GM19438 (cell line): ENCODE results near the gene ADAM10.

Experiments
- ATAC-seq: cut with Tn5 transposase; IDR thresholded peaks from one replicate; pipeline ENCODE4 v1.9.1; 2021; ENCODE audit warnings: low read depth; ENCODE audit not compliant: unreplicated experiment

ADAM10 gene

DNA sequence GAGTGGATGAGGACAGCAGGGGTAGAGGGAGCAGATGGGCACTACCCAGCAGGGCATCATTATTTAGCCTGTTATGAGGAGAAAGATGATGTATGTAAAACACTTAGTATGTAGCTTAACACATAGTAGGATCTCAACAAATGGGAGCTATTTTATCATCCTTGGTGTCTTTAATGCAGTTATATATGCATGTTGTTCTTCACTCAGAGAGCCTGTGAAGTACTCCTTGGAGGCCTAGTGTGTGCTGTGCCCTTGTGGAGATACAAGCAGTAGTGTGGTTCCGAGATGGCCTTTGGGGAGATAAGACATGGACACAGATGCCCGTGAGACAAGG lies 193.5 kb downstream of the ADAM10 start:
- ATAC-seq = no peak

- no peak for ATAC-seq
Measured at GRCh38 chr15:58555162-58556027, 194.1 kb downstream of the ADAM10 start.

DNA sequence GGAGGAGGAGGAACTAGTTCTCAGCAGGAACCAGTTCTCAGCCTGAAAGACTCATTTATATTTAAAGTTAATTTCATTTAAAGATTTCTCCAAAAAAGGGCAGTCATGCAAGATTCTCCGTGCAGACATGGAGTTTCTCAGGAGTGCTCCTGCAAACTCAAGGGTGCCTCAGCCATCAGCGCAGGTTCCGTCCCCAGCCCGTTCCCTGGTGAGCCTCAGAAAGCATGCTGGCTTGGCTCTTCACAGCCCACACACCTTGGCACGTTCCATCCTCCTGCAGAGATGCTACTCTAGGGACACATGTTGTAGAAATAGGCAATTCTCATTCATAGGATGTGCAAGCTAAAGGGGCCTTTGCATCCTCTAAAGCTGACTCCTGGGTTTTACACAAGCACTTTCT lies 194.7 kb downstream of the ADAM10 start:
- no peak for ATAC-seq

GRCh38 chr15:58553365-58553918 lies 196.1 kb downstream of the ADAM10 start:
- ATAC-seq = no peak

- ATAC-seq = no peak
Measured at GRCh38 chr15:58552505-58553364, 196.8 kb downstream of the ADAM10 start.

DNA sequence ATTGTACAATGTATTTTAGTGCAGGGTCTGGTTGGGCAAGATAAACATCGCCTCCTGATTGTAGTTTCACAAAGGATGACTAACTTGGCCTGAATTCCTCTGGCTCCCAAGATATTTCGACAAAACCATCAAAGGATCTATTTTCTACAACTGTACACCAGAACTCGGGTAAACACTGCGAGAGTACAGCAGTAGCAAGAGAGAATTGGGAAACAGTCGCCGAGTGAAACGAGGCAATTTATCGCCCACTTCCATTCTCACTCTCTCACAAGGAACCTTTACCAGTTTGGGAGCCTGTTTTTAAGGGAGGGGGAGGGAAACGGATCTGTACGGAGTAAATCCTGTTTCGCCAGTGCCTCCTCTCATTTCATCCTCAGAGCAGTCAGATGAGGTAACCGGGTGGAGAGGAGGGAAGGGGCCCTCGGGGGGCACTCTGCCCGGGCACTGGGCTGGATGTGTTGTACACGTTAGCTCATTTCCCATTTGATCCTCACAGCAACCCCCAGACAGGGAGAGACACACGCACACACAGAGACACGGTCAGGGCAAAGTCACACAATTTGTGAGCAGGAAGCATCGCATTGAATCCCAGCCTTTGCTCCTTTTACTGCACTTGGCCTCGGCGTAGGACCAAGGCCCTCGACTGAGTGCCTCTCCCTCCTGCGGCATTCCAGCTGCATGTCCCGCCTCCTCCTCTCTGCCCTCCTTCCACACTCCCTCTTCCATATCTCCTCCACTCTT lies 197.6 kb downstream of the ADAM10 start:
- no peak for ATAC-seq

- no peak for ATAC-seq
Measured at GRCh38 chr15:58551084-58551763, 198.3 kb downstream of the ADAM10 start.

- no peak for ATAC-seq
Measured at GRCh38 chr15:58549785-58550074, 199.8 kb downstream of the ADAM10 start.

GRCh38 chr15:58549013-58549784 lies 200.3 kb downstream of the ADAM10 start:
- no peak for ATAC-seq

DNA sequence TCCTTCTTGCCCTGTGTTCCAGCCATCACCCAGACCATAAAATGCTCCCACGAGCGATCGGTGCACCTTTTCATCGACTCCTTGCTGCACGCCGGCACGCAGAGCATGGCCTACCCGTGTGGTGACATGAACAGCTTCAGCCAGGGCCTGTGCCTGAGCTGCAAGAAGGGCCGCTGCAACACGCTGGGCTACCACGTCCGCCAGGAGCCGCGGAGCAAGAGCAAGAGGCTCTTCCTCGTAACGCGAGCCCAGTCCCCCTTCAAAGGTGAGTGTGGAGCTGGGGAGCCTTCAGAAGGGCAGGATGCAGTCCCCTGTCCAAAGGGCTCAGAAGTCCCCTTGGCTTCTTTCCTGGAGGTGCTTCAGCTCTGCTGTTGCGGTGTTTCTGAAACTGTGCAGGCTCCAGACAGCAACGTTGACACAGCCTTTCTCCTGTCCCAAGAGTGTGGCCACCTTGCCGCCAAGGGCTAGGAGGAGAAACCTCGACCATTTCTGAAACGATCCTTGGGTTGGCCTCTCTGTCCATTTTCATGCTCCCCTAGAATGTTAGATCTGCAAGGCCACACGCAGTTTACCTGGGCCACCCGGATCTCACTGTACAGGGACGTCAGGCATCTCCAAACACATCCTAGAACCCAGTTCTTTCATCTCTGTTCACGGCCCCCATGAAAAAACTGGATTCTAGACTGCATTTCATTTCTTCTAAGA lies 201.0 kb downstream of the ADAM10 start:
- ATAC-seq = no peak

- ATAC-seq = no peak
Measured at GRCh38 chr15:58547628-58548307, 201.7 kb downstream of the ADAM10 start.

DNA sequence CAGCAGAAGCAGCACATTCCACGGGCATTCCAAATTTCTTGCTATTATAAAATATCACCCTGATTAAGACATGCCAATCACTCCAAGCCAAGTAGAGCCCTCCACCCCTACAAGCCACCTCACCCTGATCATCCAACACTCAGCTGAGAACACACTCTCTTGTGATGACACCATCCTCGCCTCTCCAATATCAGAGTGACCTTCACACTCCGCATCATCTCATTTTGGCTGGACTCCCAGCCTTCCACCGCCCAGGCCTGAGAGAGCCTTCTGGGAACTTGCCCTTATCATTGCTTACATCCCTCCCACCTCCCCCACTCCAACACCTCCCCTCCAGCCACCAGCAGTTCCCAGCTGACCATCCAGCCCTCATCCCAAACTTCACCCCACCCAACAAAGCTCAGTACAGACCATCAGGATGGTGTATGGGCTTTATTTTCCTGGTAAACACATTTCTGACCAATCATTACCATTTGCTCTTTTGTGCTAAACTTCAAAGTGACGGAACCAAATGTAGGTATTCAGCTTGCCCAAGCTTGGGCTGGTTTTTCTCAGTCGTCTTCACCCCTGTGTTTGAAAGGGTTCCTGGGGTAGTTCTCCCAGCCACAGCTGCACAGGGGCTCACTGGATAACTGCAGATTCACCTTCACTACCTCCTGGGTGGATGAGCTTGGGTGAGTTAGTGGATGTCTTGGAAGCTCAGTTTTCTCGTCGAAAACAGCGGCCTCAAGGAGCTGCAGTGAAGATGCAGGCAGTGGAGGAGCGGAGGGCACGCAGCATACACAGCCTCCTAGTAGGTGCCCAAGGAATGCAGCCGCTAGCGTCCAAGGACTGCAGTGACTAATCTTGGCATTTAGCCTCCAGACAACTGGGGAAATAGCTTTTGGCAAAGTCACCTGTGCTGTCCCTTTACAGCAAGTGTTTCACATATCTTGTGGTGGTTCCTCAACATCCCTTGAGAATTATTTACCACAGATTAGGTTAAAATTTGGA lies 202.6 kb downstream of the ADAM10 start:
- no peak for ATAC-seq

DNA sequence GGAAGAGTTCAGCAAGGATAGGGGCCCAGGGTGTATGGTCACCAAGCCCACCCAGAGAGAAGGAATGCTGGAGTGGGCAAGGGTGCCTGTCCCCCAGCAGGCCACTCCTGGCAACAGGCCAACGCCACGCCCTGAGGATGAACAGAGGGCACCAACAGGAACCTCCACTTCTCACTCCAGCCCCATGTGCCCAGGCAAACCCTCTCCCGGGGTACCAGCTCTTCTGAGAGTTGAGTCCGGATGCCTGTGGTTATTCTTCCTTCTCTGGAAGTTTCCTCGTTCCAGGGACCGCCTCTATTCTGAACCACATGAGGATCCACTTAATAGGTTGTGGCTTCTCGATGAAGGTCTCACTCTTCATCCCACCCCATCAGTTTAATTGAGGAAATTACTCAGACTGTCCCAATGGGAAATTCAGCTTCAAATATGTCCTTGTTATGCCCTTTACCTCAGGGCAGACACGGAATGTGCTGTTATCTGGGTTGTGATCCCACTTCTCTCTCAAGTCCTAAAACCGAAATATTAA lies 203.4 kb downstream of the ADAM10 start:
- ATAC-seq = no peak

- ATAC-seq = no peak
Measured at GRCh38 chr15:58545307-58546065, 204.0 kb downstream of the ADAM10 start.

DNA sequence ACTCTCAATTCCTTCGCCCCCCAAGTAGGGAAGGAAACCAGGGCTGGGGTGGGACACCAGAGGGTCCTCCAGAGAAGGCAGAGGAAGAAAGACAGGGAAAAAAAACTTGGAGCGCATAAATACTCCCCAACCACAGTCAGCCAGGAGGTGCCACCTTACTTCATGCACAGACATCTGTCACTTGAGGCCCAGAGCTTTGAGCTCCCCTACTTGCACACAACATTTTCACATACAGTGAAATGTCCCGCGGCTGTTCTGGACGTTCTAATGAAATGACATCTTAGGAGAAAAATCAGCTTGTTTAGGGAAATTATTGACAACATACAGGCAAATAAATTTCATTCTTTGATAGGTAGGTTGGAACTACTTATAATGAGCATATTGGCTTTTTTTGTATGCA lies 204.8 kb downstream of the ADAM10 start:
- no peak for ATAC-seq

GRCh38 chr15:58543664-58544335 lies 205.7 kb downstream of the ADAM10 start:
- ATAC-seq = no peak
